ENCODE measurements around the gene FBXO8.

FBXO8 gene

DNA sequence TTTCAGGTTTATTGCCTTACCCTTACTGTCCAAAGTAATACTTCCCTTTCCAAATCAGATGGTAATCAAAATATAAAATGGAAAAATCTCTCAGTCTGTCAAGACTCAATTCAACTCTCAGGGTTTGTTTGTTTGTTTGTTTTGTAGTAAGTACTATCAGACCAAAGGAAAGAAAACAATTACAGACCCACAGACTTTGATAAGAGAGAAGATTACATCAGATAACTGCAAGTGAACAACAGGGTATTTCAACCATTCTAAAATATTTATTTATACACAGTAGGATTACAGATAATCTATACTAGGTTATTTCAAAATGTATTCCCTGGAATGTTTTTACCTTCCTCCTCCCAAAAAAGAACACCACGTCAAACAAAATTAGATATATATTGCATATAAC, 28.9 kb downstream of the FBXO8 start:
- TF ChIP-seq, protein P1, sequence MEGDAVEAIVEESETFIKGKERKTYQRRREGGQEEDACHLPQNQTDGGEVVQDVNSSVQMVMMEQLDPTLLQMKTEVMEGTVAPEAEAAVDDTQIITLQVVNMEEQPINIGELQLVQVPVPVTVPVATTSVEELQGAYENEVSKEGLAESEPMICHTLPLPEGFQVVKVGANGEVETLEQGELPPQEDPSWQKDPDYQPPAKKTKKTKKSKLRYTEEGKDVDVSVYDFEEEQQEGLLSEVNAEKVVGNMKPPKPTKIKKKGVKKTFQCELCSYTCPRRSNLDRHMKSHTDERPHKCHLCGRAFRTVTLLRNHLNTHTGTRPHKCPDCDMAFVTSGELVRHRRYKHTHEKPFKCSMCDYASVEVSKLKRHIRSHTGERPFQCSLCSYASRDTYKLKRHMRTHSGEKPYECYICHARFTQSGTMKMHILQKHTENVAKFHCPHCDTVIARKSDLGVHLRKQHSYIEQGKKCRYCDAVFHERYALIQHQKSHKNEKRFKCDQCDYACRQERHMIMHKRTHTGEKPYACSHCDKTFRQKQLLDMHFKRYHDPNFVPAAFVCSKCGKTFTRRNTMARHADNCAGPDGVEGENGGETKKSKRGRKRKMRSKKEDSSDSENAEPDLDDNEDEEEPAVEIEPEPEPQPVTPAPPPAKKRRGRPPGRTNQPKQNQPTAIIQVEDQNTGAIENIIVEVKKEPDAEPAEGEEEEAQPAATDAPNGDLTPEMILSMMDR (IDR thresholded peaks at IDR 0.05; ENCODE audit: borderline replicate concordance, insufficient read depth, low read depth, low read length), result no peak
- no peak overlapping the region for H3K4me3 ChIP-seq (ENCODE audit: low read depth, low read length)

DNA sequence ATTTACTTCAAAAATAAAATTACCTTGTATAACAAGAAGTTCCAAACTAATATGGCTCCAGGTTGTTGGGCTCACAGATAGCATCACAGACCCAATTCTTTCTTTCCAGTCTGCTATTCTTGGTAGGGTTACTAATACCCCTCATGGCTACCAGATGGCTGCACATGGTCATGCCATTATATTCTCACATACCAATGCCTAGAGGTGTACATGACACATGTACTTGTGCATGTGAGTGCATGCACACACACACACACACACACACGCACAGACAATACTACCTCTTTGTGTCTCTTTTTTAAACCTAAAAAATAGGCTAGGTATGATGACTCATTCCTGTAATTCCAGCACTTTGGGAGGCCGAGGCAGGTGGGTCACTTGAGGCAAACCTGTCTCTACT, 31.1 kb downstream of the FBXO8 start:
- H3K4me3 ChIP-seq (ENCODE audit: low read depth, low read length), result no peak overlapping the region
- TF ChIP-seq, protein P1 (IDR thresholded peaks at IDR 0.05; ENCODE audit: borderline replicate concordance, insufficient read depth, low read depth, low read length), result no peak

DNA sequence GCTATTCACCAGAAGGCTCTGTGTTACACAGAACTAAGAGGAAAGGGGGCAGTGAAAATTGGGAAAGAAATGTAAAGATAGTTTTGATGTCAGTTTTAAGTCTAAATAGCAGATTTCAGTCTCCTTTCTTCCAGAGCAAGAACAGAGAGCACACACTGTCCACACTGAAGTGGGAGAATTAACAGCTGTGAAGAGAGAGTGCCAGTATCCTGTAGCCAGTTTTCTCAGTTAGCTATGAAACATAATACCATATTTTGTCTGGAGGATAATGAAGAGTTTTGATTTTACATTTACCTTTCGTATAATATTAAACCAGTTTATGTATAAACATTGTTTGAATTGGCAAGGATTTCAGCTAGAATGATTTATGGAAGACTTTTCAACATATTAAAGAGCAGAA, 35.1 kb downstream of the FBXO8 start:
- TF ChIP-seq, protein P1 (IDR thresholded peaks at IDR 0.05; ENCODE audit: borderline replicate concordance, insufficient read depth, low read depth, low read length), result no peak
- no peak overlapping the region for H3K4me3 ChIP-seq (ENCODE audit: low read depth, low read length)

DNA sequence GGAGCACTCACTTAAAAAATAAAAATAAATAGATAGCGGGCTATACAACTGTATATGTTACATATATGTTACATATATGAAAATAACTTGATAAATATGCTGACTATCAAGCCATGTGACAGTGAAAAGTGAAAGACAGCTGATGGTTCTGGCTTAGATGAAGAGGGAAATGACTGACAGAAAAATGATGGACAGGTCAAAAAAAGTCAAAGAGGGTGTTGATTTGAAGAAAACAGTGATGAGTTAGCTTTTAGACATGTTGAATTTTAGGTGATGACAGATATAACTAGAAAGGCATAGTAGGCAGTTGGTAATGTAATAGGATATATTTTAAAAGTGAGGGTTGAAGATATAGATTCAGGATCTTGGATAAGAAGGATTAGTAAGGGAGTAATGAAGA, 37.8 kb downstream of the FBXO8 start:
- no peak overlapping the region for H3K4me3 ChIP-seq (ENCODE audit: low read depth, low read length)
- TF ChIP-seq, protein P1 (IDR thresholded peaks at IDR 0.05; ENCODE audit: borderline replicate concordance, insufficient read depth, low read depth, low read length), result no peak

DNA sequence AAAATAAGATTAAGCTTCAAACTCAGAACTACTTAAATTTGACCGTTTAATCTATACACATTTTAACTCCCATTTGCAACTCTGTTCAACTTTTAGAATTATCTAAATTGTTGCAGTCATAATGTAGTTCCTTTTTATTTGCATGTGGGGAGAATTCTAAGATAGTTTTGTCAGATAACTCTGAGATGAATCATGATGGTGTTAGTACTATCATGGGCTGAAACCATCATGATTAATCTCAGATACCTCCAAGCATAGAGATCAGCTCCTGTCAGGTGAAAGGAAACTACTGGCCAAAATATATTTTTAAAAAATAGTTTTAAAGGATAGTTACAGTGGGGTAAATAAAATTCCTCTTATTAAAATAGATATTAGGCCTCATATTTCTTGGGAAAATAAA, 39.0 kb downstream of the FBXO8 start:
- TF ChIP-seq, protein P1 (IDR thresholded peaks at IDR 0.05; ENCODE audit: borderline replicate concordance, insufficient read depth, low read depth, low read length), result no peak

DNA sequence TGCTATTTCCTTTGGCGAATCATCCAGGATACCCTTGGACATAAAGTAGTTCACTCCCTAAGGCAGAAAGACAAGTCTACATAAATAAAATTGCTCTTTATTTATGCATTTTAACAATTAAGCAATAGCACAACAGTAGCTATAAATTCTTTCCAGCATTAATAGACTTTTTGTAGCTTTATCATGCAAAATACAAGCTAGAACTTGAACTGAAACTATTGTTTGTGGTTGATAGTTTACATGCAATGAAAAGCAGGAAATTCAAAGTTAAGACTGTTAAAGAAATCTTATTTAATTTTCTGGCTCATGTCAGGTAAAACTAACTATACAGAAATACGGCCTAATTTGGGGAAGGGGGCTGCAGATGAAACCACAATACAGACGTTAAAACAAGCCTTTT, 42.3 kb downstream of the FBXO8 start:
- no peak overlapping the region for H3K4me3 ChIP-seq (ENCODE audit: low read depth, low read length)
- TF ChIP-seq, protein P1 (IDR thresholded peaks at IDR 0.05; ENCODE audit: borderline replicate concordance, insufficient read depth, low read depth, low read length), result no peak

More for the DNA sequence above, 39.0 kb downstream of the FBXO8 start:
- no peak overlapping the region for H3K4me3 ChIP-seq (ENCODE audit: low read depth, low read length)

DNA sequence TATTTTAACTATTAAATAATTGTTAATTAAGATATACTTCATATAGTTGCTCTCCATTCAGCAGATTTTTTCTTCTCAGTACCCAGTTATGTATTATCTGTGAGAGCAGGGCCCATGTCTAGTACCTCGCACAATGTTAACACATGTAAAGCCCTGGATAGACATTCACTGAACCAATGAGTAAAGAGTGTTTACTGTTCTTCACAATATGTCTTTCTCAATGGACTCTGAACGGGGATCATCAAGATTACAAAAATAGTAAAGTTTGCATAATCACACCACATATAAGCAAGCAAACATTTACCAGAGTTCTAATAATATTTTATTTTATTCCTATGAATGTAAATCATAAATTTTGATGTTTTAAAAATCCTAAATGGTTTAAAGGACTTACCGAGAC, 47.1 kb downstream of the FBXO8 start:
- TF ChIP-seq, protein P1 (IDR thresholded peaks at IDR 0.05; ENCODE audit: borderline replicate concordance, insufficient read depth, low read depth, low read length), result no peak

More for the DNA sequence above, 47.1 kb downstream of the FBXO8 start:
- no peak overlapping the region for H3K4me3 ChIP-seq (ENCODE audit: low read depth, low read length)
